Kidney epithelial cell (primary cell): ENCODE results near the gene RPS6KA2. TPM values are rescaled to one million over a fixed set of nuclear protein-coding genes. Genes with fewer than 3 reads are reported as not detected.

Experiments
- DNase-seq: peaks from one replicate; pipeline ENCODE4 v3.0.0-alpha.2; 2010; ENCODE audit warnings: low read depth
- H3K27me3 ChIP-seq: 2 replicates; pipeline ENCODE4 v1.6.0; 2011; ENCODE audit warnings: low read length; ENCODE audit not compliant: control insufficient read depth, insufficient read depth
- H3K36me3 ChIP-seq: 2 replicates; pipeline ENCODE4 v1.5.1; 2011; ENCODE audit warnings: low read length; ENCODE audit not compliant: control insufficient read depth, insufficient read depth
- H3K4me3 ChIP-seq: 2 replicates; pipeline ENCODE4 v1.5.1; 2011; ENCODE audit warnings: low read depth, mild to moderate bottlenecking, control low read depth, low read length
- CTCF ChIP-seq: IDR thresholded peaks from 2 replicates; pipeline ENCODE4 v1.5.1; 2011; ENCODE audit warnings: mild to moderate bottlenecking, moderate library complexity, low read length, control low read depth, inconsistent platforms; ENCODE audit not compliant: insufficient read depth, poor library complexity, severe bottlenecking
- total RNA-seq: library from RNA; depleted of rRNA; stranded (reverse); fragments of >200 nt; gene quantifications from 2 replicates; pipeline ENCODE4 v1.2.3, GENCODE V29; 2015

RPS6KA2 gene
- total RNA-seq, 1 donor from 2014 or later: 51.9 TPM

GRCh38 chr6:166589786-166590574, 37.1 kb downstream of the RPS6KA2 start:
- no peak for DNase-seq
- H3K4me3 ChIP-seq: no peak overlapping the region
- H3K36me3 ChIP-seq: no peaks in the 10 kb centered on the region
- no peaks in the 10 kb centered on the region for H3K27me3 ChIP-seq
- TF ChIP-seq CTCF: no peak

GRCh38 chr6:166589337-166589731, 37.7 kb downstream of the RPS6KA2 start:
- no peak for DNase-seq

GRCh38 chr6:166588691-166589336, 38.2 kb downstream of the RPS6KA2 start:
- Histone ChIP-seq H3K36me3 (no peaks in the 10 kb centered on the region), H3K4me3 (no peak overlapping the region), H3K27me3 (no peaks in the 10 kb centered on the region)
- no peak for TF ChIP-seq CTCF
- DNase-seq: no peak

More at GRCh38 chr6:166589337-166589731, 37.7 kb downstream of the RPS6KA2 start:
- peak; percentile 2 for TF ChIP-seq CTCF
- Histone ChIP-seq H3K4me3 (no peak overlapping the region), H3K27me3 (no peaks in the 10 kb centered on the region), H3K36me3 (no peaks in the 10 kb centered on the region)

GRCh38 chr6:166587631-166588413, 39.2 kb downstream of the RPS6KA2 start:
- no peaks in the 10 kb centered on the region for H3K27me3 ChIP-seq
- H3K36me3 ChIP-seq: no peaks in the 10 kb centered on the region
- DNase-seq: no peak
- no peak for TF ChIP-seq CTCF
- no peak overlapping the region for H3K4me3 ChIP-seq

GRCh38 chr6:166586424-166587156, 40.5 kb downstream of the RPS6KA2 start, which contains the start of gene RAMACL:
RAMACL (minus strand) TSS chr6:166586678; CDS start chr6:166586477, 201 bp downstream.
- H3K4me3 ChIP-seq: no peak within 1 kb of the TSS
- no peak for TF ChIP-seq CTCF
- H3K27me3 ChIP-seq: no peaks in the 10 kb centered on the region
- H3K36me3 ChIP-seq: no peaks in the 10 kb centered on the region
- no peak for DNase-seq
